GM19193 (cell line): ENCODE data around the gene MAPK13.

Experiments
- POLR2A ChIP-seq: IDR thresholded peaks from 4 replicates; pipeline ENCODE4 v1.6.1; 2011; ENCODE audit not compliant: insufficient read depth, insufficient read length; ENCODE audit errors: extremely low read depth

Gene MAPK13

GRCh38 chr6:36131511-36132245 lies 1.4 kb downstream of the MAPK13 start:
- no peak for TF ChIP-seq POLR2A

DNA sequence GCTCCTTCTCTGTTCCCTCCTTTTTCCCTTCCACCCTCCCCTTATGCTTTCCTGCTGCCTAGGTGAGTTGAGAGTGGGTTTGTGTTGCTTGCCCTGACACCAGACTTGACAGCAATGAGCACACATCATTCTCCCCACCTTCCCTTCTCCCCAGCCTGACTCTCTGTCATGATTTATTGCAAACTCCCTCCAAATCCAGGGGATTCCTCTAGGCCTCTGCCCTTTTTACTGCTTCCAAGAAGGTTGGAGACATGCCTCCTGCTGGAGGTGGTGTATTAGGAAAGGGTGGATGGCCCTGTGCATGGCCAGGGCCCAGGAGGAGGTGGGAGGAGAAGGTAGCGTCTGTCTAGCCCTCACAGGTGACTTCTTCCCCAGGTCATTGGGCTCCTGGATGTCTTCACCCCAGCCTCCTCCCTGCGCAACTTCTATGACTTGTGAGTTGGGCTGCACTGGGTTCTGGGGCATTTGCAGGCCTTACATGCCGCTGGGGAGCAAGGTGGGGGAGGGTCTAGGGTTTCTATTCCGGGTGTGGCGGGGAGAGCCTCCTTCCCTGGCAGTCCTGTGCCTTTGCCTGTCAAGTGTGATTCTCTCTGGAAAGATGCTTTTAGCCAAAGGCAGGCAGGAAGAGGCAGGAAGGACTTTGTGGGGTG lies 2.1 kb downstream of the MAPK13 start:
- no peak for TF ChIP-seq POLR2A

DNA sequence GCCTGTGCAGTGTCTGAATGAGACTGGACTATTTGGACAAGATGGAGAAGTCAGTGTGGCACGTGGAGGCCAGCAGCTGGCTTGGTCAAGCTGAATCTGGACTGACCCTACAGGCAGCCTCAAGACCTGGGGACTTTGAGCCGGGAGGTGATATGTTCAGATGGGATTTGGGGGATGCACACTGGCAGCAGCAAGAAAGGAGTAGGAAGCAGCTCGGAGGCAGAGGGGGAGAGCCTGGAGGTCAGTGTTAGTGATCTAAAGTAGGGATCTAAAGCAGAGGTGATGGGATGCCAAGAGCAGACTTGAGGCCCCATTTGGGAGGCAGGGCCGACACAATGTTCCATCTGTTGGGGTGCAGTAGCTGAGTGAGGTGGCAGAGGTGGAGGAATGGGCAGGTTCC lies 2.8 kb downstream of the MAPK13 start:
- no peak for TF ChIP-seq POLR2A

GRCh38 chr6:36133912-36134311 lies 3.6 kb downstream of the MAPK13 start:
- no peak for TF ChIP-seq POLR2A

DNA sequence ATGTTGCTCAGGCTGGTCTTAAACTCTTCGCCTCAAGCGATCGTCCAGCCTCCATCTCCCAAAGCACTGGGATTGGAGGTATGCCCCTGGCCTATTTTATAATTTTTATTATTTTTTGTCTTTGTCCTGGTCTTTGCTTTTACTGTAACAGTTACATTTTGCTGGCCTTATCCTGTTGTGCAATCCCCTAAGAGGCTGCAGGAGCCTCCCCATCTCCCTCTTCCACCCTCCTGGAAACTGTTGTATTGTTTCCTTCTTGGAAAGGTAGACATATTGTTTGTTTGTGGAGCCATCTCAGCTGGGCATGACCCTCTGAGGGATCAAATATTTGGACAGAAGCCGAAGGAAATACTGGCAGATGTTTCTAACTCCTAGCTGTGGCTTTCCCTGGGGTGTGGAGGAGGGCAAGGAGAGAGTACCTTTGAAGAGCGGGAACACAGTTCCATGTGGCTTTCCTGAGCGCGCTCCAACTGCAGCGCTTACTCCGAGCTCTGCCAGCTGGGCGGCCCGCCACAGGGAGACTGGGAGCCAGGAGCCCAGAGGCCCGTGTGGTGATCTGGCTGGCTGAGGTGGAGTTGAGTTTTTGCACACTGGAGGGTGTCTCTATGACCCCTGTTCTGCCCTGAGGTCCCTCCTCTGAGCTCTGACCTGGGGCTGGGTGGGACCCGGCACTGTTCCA lies 4.9 kb downstream of the MAPK13 start:
- TF ChIP-seq POLR2A: no peak

DNA sequence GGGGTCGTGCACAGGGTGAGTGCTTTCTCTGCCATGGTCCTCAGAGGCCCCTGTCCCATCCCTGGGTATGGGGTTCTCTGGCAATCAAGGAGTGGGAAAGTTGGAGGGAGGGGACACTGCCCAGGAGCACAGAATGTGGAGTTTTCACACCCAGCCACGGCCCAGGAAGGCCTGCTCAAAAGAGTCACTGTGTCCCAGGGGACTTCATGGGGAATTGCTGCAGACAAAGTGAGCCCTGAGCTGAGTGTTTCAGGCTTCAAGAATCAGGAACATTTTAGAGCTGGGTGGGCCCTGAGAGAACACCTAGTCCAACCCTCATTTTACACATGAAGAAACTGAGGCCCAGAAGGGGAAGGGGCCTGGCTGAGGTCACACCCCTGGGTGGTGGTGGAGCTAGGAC lies 5.7 kb downstream of the MAPK13 start:
- TF ChIP-seq POLR2A: no peak

DNA sequence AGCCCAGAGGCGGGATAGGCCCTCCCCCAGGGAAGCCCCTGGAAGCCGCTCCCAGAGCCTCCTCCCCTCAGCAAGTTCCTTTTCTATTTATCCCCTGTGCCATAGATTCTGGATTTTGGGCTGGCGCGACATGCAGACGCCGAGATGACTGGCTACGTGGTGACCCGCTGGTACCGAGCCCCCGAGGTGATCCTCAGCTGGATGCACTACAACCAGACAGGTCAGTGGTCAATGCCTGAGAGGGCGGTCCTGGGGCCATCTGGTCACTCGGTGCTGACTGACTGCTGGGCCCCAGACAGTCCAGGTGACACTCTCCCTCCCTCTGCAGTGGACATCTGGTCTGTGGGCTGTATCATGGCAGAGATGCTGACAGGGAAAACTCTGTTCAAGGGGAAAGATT lies 6.2 kb downstream of the MAPK13 start:
- TF ChIP-seq POLR2A: no peak

DNA sequence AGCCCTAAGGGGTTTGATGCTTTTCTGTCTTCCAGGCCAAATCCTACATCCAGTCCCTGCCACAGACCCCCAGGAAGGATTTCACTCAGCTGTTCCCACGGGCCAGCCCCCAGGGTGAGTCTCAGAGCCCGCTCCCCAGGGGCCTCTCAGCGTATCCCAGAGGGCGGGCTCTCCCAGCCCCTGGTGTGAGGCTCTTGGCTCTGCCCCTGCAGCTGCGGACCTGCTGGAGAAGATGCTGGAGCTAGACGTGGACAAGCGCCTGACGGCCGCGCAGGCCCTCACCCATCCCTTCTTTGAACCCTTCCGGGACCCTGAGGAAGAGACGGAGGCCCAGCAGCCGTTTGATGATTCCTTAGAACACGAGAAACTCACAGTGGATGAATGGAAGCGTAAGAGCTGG lies 8.4 kb downstream of the MAPK13 start:
- TF ChIP-seq POLR2A: no peak

GRCh38 chr6:36139431-36139830 lies 9.1 kb downstream of the MAPK13 start:
- TF ChIP-seq POLR2A: no peak

- no peak for TF ChIP-seq POLR2A
Measured at GRCh38 chr6:36139991-36140710, 9.8 kb downstream of the MAPK13 start.

DNA sequence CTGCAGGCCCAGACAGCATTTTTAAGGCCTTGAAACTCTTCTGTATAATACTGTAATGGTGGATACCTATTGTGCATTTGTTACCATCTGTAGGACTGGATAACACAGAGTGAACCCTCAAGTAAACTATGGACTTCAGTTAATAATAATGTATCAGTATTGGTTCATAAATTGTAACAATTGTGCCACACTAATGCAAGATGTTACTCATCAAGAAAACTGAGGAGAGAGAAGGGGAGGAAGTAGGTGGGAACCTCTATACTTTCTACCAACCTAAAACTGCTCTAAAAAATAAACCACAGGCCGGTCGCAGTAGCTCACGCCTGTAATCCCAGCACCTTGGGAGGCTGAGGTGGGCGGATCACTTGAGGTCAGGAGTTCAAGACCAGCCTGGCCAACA lies 10.8 kb downstream of the MAPK13 start:
- no peak for TF ChIP-seq POLR2A

DNA sequence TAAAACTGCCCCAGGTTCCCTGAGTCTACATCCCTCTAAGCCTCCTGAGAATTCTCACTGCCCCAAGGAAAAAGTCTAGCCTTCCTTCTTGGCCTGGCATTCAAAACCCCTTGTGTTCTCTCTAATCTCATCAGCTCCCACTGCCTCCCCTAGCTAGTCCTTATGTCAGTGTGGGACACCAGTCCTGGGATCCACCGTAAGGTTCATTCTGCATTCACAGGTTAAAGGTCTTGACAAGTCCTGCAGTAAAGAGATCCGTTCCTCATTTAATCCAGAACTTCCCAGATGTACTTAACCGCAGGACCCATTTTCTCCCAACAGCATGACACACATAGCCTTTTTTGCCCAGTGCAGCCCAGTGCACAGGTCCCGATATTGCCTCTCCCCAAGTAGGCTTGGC lies 11.6 kb downstream of the MAPK13 start:
- no peak for TF ChIP-seq POLR2A

DNA sequence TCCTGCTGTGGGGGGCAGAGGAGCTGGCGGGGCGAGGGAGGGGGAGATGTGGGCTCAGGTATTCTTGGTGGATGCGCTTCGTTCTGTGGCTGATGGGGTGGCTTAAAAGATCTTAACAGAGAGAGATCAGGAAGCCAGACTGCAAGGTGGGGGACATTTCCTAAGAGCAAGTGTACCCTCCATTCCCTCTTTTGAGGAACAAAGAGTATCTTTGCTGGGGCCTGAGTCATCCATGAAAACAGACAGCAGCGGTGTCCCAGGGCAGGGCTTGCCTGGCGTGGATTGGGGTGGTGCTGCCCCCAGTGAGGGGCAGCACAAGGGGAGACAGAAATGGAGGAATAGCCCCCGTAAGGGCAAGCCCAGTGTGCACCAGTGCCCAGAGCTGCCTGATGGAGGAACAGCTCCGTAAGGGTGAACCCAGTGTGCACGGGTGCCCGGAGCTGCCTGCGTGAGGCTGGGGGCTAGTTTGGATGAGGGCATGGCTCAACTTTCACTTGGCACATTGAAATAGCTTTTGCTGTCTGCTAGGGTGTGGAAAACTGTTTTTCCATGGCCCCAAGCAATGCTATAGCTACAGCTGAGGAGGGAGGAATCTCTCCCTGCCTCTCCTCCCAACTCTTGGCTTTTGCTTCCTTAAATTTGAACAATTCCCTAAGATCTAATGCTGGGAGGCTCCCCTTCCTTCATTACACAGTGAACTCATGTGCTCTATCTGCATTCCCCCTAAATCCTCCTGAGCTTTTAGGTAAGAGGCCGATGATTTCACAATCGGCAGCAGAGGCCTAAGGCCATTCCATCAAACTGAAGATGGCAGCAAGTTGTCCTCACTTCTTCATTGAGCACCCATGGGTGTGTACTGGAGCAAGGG lies 12.9 kb downstream of the MAPK13 start:
- TF ChIP-seq POLR2A: no peak

DNA sequence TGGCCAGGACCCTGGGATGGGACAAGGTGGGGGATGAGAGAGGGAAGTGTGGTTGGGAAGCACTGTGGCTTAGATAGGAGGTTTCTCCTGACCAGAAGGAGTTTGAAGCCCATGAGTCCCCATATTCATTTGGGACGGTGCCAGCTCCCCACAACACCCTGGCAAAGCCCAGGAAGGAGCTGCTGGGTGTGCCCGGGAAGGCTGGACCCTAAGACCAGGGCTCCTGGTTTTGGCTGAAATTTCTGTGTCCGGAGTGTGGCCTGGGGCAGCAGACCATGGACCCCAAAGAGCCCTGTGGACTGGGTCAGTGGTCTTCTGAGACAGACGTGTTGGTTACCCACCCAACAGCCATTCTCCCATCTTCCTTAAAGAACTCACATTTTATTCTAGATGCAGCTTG lies 15.2 kb downstream of the MAPK13 start:
- TF ChIP-seq POLR2A: no peak
